AG04449 (cell line): Measurements from ENCODE around the gene PRTFDC1.

Source experiments
- CTCF ChIA-PET: fragments of 350-600 bp; formaldehyde crosslinking; extraction: SDS; loops from one replicate; lab custom pipeline; 2021; ENCODE audit warnings: antibody characterized with exemption; lab: Yijun Ruan, JAX
- POLR2A ChIA-PET: fragments of 400-600, 350-600 bp; formaldehyde crosslinking; extraction: SDS; loops from one replicate; lab custom pipeline; 2020; ENCODE audit warnings: antibody characterized with exemption, inconsistent platforms; lab: Yijun Ruan, JAX
- DNase-seq: peaks from one replicate; pipeline ENCODE4 v3.0.0-alpha.2; 2010; ENCODE audit warnings: low read depth, low spot score
- H3K4me3 ChIP-seq: 2 replicates; pipeline ENCODE4 v1.5.1; 2011; ENCODE audit warnings: low read depth, mild to moderate bottlenecking, control low read depth, low read length
- TF ChIP-seq, protein P1 (sequence below): IDR thresholded peaks from one replicate; pipeline ENCODE4 v1.5.1; 2011; ENCODE audit warnings: mild to moderate bottlenecking, moderate library complexity, low read length, control low read depth, inconsistent platforms; ENCODE audit not compliant: insufficient read depth; ENCODE audit errors: missing control alignments

PRTFDC1 gene

DNA sequence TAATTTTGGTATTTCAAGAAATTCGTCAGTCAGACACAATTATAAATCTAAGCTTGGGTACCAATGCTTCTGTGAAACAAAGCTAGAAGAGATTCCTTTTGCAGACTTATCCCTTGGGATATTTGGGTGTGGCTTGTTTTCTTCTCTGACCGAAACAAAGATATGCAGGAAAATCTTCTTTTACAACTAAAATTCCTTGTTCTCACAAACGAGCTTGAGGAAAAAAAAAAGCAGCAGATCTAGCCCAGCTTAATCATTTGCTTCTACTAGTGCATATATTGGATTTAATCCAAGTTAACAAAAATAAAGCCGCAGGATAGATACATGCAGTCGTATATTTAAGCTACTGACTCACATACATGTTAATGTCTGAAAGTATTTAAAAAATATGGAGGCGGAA, 104.2 kb downstream of the PRTFDC1 start:
- no peak overlapping the region for H3K4me3 ChIP-seq
- CTCF ChIA-PET, result interaction anchor here (0.9 to 1.9 kb wide), 4 partner anchors 10 to 233 kb away, joined by 3 to 4 read pairs (median 3); no protein-coding TSS in a partner anchor
- POLR2A ChIA-PET, result no interaction called here
- DNase-seq, result no peak
- TF ChIP-seq, protein P1, sequence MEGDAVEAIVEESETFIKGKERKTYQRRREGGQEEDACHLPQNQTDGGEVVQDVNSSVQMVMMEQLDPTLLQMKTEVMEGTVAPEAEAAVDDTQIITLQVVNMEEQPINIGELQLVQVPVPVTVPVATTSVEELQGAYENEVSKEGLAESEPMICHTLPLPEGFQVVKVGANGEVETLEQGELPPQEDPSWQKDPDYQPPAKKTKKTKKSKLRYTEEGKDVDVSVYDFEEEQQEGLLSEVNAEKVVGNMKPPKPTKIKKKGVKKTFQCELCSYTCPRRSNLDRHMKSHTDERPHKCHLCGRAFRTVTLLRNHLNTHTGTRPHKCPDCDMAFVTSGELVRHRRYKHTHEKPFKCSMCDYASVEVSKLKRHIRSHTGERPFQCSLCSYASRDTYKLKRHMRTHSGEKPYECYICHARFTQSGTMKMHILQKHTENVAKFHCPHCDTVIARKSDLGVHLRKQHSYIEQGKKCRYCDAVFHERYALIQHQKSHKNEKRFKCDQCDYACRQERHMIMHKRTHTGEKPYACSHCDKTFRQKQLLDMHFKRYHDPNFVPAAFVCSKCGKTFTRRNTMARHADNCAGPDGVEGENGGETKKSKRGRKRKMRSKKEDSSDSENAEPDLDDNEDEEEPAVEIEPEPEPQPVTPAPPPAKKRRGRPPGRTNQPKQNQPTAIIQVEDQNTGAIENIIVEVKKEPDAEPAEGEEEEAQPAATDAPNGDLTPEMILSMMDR, result no peak

DNA sequence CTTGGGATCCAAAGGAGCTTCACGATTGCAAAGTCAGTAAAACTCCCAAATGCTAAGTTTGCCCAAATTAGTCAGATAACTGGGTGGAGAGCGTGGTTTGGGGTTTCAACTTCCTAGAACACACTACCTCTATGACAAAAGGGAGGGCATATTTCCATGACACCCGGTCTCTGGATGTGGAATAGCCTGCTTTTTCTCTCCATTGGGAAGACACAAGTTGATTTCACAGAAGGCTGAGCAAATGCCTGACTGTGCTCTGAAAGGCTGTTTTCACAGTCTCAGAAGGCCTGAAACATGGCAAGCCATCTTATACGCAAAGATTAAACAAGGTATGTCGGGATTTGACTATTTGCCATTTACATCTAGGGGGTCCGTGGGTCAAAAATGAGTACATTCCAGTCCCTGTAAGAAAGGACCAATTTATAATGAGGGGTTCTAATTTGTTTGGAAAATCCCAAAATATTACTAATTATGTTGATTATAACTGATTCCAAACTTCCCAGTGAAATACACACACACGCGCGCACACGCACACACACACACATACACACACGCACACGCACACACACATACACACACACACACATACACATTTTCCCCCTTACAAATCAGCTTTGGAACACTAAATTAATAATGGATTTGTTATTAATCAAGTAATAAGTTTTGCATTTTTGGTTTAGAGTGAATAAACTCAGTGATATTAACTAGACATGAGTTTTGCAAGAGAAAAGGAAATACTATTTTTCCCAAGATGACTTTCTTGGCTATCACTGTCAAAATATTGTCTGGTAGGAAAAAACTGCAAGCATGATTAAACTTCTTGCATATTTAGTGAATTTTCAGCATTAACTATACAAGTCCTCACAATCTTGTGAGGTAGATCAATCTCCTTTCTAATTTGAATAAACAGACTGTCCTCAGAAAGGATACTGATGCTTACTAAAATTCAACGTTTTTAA, 105.0 kb downstream of the PRTFDC1 start:
- DNase-seq, result no peak
- ChIA-PET CTCF (interaction anchor here (1.2 kb wide), 2 partner anchors 9 to 234 kb away, joined by 3 read pairs; no protein-coding TSS in a partner anchor), POLR2A (no interaction called here)
- TF ChIP-seq, protein P1, result no peak
- no peak overlapping the region for H3K4me3 ChIP-seq

DNA sequence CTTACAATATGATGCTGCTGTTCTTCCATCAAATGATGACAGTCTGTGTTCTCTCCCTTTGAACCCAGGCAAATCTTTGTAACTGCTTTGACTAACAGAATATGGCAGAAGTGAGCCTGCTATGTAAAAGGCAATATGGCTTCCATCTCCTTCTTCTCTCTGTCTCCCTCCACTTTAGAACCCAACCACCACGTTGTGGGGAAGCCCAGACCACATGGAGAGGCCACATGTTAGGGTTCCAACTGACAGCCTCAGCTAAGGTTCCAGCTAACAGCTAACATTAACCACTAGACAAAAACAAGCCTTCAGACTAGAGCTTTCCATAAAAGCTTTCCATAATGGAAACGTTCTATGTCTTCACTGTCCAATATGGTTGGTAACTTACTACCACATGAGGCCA, 107.7 kb downstream of the PRTFDC1 start:
- no peak for DNase-seq
- ChIA-PET CTCF (no interaction called here), POLR2A (no interaction called here)
- TF ChIP-seq, protein P1, result no peak
- H3K4me3 ChIP-seq, result no peak overlapping the region

DNA sequence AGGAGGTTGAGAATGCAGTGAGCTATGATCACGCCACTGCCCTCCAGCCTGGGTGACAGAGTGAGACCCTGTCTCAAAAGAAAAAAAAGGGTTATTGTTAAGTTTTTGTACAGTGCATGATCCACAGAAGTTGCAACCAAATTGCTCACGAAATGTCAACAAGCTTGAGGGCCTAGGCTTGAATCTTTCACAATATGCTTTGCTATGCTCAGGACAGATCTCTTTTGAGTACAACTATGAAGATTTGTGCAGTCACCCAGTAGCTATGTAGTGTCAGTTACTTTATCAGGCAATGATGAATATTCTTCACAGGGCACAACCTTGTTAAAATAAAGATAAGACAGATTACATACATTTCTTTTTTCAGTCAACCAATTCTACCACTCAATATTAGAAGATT, 109.2 kb downstream of the PRTFDC1 start:
- ChIA-PET POLR2A (no interaction called here), CTCF (no interaction called here)
- no peak for DNase-seq
- TF ChIP-seq, protein P1, result no peak
- no peak overlapping the region for H3K4me3 ChIP-seq

DNA sequence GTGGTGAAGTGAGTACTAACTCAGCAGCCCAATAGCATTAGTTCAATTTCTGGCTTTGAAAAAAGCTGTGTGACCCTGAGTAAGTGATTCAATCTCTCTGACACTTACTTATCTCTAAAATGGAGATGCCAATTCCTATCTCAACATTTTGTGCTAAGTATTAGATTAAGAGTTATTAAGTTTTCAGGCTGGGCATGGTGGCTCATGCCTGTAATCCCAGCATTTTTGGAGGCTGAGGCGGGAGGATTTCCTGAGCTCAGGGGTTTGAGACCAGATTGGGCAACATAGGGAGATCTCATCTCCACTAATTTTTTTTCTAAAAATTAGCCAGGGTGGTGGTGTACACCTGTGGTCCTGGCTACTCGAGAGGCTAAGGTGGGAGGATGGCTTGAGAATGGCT, 109.5 kb downstream of the PRTFDC1 start:
- ChIA-PET CTCF (no interaction called here), POLR2A (no interaction called here)
- TF ChIP-seq, protein P1, result no peak
- no peak for DNase-seq
- H3K4me3 ChIP-seq, result no peak overlapping the region

DNA sequence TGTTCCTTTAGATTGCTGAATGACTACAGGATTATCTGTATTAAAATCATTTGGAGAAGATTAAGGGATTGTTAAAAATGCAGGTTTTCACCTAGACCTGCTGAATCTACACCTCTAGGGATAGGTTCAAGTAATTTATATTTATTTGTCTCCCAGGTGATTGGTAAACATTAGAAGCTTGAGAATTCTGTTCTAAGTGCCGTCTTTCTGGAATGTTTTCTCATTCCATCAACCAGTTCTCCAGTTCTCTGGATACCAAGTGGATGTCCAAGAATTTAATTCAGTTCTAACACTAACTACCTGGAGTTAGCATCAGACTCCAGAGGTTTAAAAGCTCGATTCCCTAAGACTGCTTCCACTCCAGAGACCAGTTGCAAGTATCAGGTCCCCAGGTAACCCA, 110.9 kb downstream of the PRTFDC1 start:
- POLR2A ChIA-PET, result no interaction called here
- H3K4me3 ChIP-seq, result no peak overlapping the region
- CTCF ChIA-PET, result no interaction called here
- no peak for DNase-seq
- TF ChIP-seq, protein P1, result no peak
